ENCODE data around the gene OBP2A. TPM values are rescaled to one million over a fixed set of nuclear protein-coding genes. Genes with fewer than 3 reads are reported as not detected.

The OBP2A gene
- total RNA-seq, 1 experiment from 2014 or later: not detected

- no peak for TF ChIP-seq YY1 (IDR thresholded peaks at IDR 0.05; ENCODE audit: extremely low read depth, insufficient replicate concordance, low read depth, low read length)
Observed at GRCh38 chr9:135521608-135522095, 24.3 kb upstream of the OBP2A start (continued).

GRCh38 chr9:135522137-135522877 is 23.6 kb upstream of the OBP2A start:
- Histone ChIP-seq H3K79me2 (ENCODE audit: insufficient read depth, low read length) (no peaks in the 10 kb centered on the region), H3K9me2 (ENCODE audit: insufficient read depth) (no peaks in the 10 kb centered on the region), H3K9ac (ENCODE audit: low read length) (no peak overlapping the region), H3K4me1 (ENCODE audit: control insufficient read depth in 1 of 2, insufficient read depth in 2 of 2, low read length in 2 of 2) (peaks cover 0 to 9% of the 10 kb centered on the region in 2 experiments; a peak in 3 of 4 replicates), H3K4me3 (replicated peaks in 1 of 2; ENCODE audit: low read depth in 1 of 2, low read length in 2 of 2) (no peak overlapping the region), H3K4me2 (ENCODE audit: low read length) (no peak overlapping the region), H2AFZ (ENCODE audit: low read depth, low read length, poor library complexity, severe bottlenecking) (no peak overlapping the region), H3K9me3 (ENCODE audit: control insufficient read depth in 1 of 2, insufficient read depth in 1 of 2, low read depth in 1 of 2, low read length in 2 of 2) (no peaks in the 10 kb centered on the region), H3K27me3 (ENCODE audit: insufficient read depth, low read length) (no peaks in the 10 kb centered on the region), H3K27ac (ENCODE audit: low read depth, low read length) (no peak overlapping the region), H3K36me3 (ENCODE audit: control insufficient read depth in 1 of 2, insufficient read depth in 2 of 2, low read length in 2 of 2) (no peaks in the 10 kb centered on the region), H4K20me1 (ENCODE audit: insufficient read depth) (no peaks in the 10 kb centered on the region)
- CTCF ChIA-PET: no interaction called here
- TF ChIP-seq POLR2AphosphoS5 (IDR thresholded peaks at IDR 0.05; ENCODE audit: low read depth, low read length) (no peak), REST (IDR thresholded peaks at IDR 0.05; ENCODE audit: low read depth) (no peak), ZFX (IDR thresholded peaks at IDR 0.05) (no peak)
- RAD21 ChIA-PET (ENCODE audit: low non-redundant PET in 1 of 2, low total read pairs in 2 of 2, uncharacterized antibody in 2 of 2, unreplicated experiment in 2 of 2): no interaction called here
- POLR2A ChIA-PET: no interaction called here
- BruUV-seq (replicated peaks): no TSS peak
- ATAC-seq (no peak), DNase-seq (ENCODE audit: low read depth, low spot score) (no peak)
- intact Hi-C loops (cut with micrococcal nuclease): no loop called here
